ENCODE results near the gene ATOH8. TPM values are rescaled to one million over a fixed set of nuclear protein-coding genes. Genes with fewer than 3 reads are reported as not detected.

Gene ATOH8
- total RNA-seq, 1 donor from 2014 or later: 93.6 TPM

DNA sequence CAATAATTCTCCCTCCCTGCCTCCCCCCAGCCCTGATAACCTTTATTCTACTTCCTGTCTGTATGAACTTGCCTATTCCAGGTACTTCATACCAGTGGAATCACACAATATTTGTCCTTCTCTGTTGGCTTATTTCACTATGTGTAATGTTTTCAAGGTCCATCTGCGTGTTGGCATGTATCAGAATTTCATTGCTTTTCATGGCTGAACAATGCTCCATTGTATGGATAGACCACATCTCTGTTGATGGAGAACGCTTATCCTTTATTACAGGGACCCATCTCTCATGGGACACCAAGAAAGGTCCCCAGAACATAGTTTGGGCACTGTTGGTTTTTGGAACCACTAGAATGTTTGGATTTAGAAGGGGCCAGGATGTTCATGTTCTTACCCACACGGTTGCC, 40.2 kb downstream of the ATOH8 start:
- H3K4me3 ChIP-seq: no peak overlapping the region
- H3K27ac ChIP-seq: peak overlapping the region; percentile 14
- peaks cover 61% of the 10 kb centered on the region for H3K4me1 ChIP-seq
- H3K36me3 ChIP-seq: peaks cover 12% of the 10 kb centered on the region
- H3K9me3 ChIP-seq: no peaks in the 10 kb centered on the region
- ATAC-seq (no peak), DNase-seq (no peak)
- TF ChIP-seq, protein P1, sequence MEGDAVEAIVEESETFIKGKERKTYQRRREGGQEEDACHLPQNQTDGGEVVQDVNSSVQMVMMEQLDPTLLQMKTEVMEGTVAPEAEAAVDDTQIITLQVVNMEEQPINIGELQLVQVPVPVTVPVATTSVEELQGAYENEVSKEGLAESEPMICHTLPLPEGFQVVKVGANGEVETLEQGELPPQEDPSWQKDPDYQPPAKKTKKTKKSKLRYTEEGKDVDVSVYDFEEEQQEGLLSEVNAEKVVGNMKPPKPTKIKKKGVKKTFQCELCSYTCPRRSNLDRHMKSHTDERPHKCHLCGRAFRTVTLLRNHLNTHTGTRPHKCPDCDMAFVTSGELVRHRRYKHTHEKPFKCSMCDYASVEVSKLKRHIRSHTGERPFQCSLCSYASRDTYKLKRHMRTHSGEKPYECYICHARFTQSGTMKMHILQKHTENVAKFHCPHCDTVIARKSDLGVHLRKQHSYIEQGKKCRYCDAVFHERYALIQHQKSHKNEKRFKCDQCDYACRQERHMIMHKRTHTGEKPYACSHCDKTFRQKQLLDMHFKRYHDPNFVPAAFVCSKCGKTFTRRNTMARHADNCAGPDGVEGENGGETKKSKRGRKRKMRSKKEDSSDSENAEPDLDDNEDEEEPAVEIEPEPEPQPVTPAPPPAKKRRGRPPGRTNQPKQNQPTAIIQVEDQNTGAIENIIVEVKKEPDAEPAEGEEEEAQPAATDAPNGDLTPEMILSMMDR (IDR thresholded peaks at IDR 0.05): no peak
- no peaks in the 10 kb centered on the region for H3K27me3 ChIP-seq
- intact Hi-C loops (cut with DNase I): no loop called here

DNA sequence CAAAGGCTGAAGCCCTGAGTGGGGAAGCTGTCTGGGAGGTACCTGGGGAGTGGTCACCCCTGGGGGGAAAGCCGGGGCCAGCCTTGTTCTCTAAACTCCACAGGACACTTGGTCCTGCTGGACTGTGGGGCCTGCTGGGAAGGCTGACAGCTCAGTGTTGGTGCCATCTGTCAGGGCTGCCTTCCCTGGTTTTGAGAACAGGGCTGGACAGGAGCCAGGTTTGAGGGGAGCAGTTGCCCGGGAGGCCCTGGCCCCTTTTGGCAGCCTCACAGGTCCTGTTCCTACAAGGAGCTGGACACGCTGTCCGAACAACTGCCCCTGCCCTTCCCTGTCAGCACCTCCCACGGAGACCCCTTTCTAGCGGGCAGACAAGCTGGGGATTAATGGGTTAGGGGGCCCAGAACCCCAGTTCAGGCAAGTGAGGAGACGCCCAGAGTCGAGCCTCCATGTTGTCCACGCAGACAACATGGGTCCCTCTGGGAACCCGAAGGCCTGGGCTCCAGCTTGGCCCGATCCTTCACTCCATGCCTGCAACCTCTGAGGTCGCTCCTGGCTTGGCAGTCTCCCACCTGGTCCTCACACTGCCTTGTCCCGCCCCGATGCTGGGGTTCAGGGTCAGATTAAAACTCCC, 40.8 kb downstream of the ATOH8 start:
- Histone ChIP-seq H3K36me3 (peaks cover 7% of the 10 kb centered on the region), H3K4me1 (peaks cover 61% of the 10 kb centered on the region), H3K4me3 (no peak overlapping the region), H3K27me3 (no peaks in the 10 kb centered on the region), H3K27ac (peak overlapping the region; percentile 14), H3K9me3 (no peaks in the 10 kb centered on the region)
- DNase-seq: peak; percentile 61
- intact Hi-C loops (cut with DNase I): no loop called here
- no peak for ATAC-seq
- TF ChIP-seq, protein P1 (IDR thresholded peaks at IDR 0.05): no peak

DNA sequence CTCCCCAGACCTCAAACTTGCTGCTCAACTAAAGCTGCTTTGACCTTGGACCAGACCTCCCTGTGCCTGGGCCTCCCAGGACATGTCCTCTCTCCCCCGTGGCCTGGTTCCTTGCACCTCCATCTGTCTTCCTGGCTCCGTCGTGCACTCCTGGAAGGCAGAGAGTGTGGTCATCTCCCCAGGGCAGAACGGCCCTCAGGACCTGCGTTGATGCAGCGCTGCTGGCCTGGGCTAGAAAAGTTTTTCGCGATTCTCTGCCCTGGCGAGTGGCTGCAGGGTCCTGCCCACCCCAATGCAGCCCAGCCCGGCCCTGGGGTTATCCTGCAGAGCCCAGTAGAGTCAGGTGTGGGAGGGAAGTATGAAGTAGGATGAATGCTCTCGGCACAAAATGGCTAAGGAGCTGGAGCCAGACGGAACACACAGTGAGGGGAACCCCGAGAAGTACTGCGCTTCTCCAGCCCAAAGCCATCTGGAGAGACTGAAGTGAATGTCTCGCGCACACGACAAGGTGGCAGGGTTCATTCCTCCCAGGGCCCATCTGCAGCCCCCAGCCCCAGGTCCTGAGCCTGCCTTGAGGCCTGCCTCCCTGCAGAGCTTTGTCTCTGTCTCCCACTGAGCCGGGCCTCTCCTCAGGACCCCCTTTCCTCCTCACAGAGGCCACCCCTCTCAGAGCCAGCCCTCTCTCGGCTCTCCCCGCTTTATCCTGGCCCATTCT, 41.7 kb downstream of the ATOH8 start:
- peak; percentile 62 for DNase-seq
- intact Hi-C loops (cut with DNase I): no loop called here

DNA sequence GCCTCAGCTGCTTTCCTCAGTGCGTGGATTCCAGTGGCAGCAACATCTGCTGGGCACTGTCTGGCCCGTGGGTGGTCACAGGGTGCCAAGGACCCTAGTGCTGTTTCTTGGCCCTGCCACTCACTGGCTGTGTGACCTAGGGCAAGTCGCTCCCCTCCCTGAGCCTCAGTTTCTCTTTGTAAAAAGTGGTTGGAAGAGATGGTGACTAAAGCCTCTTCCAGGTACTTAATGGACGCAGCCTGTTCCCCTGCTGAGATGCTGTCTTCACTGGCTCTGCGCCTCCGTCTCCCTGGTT, 42.2 kb downstream of the ATOH8 start:
- Histone ChIP-seq H3K36me3 (no peaks in the 10 kb centered on the region), H3K9me3 (no peaks in the 10 kb centered on the region), H3K27me3 (no peaks in the 10 kb centered on the region), H3K4me1 (peaks cover 56% of the 10 kb centered on the region), H3K27ac (peak overlapping the region; percentile 45), H3K4me3 (no peak overlapping the region)
- TF ChIP-seq, protein P1 (IDR thresholded peaks at IDR 0.05): no peak
- intact Hi-C loops (cut with DNase I): no loop called here
- peak; percentile 62 for DNase-seq
- no peak for ATAC-seq

More for the DNA sequence above, 41.7 kb downstream of the ATOH8 start:
- H3K4me1 ChIP-seq: peaks cover 61% of the 10 kb centered on the region
- H3K4me3 ChIP-seq: no peak overlapping the region
- H3K27me3 ChIP-seq: no peaks in the 10 kb centered on the region
- ATAC-seq: no peak
- peak overlapping the region; percentile 45 for H3K27ac ChIP-seq
- H3K36me3 ChIP-seq: no peaks in the 10 kb centered on the region
- H3K9me3 ChIP-seq: no peaks in the 10 kb centered on the region
- TF ChIP-seq, protein P1 (IDR thresholded peaks at IDR 0.05): no peak

DNA sequence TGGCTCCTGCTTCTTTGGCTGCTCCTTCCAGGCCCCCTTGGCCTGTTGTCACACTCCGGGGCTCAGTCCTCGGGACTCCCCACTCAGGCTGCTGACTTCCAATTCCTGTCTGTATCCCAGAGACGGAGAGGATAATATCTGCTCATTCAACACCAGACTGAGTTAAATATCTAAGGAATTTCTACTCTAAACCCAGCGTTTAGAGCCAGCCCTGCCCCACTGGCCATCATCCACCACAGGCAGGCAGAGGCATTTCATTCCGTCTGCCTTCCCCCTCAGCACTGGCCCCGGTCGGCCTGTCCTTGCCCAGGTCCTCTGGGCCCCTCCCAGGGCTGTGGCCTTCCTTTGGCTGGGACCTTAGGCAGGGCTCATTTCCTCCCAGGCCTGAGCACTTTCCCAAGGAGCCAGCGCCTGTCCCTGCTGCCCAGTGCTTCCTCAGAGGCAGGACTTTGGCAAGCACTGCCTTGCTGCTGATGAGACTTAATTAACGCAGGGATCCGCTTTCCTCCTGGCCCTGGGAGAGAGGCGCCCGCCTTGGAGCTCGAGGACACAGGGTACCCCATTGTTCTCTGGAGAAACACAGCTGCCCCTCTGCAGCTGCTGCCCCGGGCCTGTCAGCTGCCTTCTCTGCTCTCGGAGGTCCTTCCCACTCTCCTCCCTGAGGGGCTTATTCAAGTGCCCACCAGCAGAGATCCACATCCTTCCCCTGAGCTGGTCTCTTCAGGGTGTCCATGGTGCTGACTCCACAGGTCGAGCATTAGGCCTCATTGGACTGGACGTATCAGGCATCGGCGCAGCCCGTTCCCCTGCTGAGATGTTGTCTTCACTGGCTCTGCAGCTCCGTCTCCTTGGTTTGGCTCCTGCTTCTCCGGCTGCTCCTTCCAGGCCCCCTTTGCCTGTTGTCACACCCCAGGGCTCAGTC, 42.8 kb downstream of the ATOH8 start:
- Histone ChIP-seq H3K27me3 (no peaks in the 10 kb centered on the region), H3K4me1 (peaks cover 54% of the 10 kb centered on the region), H3K36me3 (no peaks in the 10 kb centered on the region), H3K9me3 (no peaks in the 10 kb centered on the region), H3K4me3 (no peak overlapping the region), H3K27ac (peak overlapping the region; percentile 45)
- DNase-seq (peak; percentile 72), ATAC-seq (peak; percentile 70)
- TF ChIP-seq, protein P1 (IDR thresholded peaks at IDR 0.05): no peak
- intact Hi-C loops (cut with DNase I): no loop called here
